Activated gamma-delta T cell treated with Interleukin-2 at 50 U/mL for 16 hours (primary cell): ENCODE data around the gene GPRC5A.
"Not testable (repeated sequence)": the region's sequence is repeated elsewhere in the genome, so short reads cannot be mapped to it uniquely, and the experiment has no call there.

Experiments
- DNase-seq: peaks from one replicate; pipeline ENCODE4 v3.0.0-alpha.2; 2020

The GPRC5A gene, protein sequence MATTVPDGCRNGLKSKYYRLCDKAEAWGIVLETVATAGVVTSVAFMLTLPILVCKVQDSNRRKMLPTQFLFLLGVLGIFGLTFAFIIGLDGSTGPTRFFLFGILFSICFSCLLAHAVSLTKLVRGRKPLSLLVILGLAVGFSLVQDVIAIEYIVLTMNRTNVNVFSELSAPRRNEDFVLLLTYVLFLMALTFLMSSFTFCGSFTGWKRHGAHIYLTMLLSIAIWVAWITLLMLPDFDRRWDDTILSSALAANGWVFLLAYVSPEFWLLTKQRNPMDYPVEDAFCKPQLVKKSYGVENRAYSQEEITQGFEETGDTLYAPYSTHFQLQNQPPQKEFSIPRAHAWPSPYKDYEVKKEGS

DNA sequence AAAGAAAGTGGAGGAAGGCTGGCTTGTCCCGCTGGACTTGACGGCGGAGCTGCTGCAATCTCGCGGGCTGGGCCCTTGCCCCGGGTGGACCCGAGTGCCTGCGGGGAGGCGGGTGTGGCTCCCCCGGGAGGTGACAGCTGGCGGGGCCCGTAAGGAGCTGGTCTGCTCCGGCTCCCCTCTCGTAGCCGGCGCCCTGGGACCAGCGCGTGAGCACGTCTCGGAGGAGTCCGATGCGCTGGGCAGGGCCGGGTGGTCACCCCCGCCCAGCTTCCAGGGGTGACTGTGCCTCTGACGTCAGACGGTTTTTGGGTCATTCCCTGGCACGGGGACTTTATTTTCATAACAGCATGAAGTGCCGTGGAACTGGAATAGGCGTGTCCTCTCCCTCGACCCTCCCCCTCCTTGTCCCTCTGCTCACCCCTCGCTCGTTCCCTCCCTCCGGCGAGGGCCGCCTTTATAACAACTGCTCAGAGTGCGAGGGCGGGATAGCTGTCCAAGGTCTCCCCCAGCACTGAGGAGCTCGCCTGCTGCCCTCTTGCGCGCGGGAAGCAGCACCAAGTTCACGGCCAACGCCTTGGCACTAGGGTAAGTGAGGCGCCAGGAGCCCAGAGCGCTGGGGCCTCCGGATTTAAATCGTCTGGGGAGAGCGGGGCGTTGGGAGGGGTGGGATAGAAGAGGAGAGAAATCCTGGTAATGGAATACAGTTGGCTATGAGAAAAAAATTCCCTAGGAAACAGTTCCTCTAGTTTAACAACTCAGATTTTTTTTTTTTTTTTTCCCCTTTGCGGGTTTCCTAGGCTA lies at the start of gene GPRC5A:
Gene GPRC5A, plus strand, starts transcription at position 483 of the 801 bp plus-strand sequence. CDS start 16,688 bp downstream, outside the sequence.
- DNase-seq, result peak; percentile 11

DNA sequence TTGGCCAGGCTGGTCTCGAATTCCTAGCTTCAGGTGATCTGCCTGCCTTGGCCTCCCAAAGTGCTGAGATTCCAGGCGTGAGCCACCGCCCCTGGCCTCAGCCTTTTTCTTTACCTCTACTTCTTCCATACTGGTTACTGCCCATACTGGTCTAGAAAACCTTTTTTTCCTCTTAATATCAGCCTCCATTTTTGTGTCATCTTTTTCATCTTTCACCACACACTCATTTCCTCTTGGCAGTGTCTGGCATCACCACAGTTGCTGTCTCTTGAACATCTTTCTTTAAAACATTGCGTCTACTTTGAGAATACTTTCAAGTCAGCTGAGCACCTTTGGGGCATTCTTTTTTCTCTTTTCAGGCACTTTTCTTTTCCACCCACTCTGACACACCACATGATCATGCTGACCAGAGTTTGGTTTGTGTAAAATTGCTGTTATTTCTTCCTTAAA lies 45.5 kb upstream of the GPRC5A start:
- DNase-seq, result no peak

DNA sequence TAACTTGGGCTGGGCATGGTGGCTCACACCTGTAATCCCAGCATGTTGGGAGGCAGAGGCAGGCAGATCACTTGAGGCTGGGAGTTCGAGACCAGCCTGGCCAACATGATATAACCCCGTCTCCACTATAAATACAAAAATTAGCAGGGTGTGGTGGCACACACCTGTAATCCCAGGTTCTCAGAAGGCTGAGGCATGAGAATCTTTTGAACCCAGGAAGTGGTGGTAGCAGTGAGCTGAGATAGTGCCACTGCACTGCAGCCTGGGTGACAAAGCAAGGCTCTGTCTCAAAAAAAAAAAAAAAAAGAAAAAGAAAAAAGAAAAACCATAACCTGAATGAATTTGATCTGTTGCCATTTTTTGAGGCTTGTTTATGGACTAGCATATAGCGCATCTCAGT lies 44.6 kb upstream of the GPRC5A start:
- not testable (repeated sequence) for DNase-seq

DNA sequence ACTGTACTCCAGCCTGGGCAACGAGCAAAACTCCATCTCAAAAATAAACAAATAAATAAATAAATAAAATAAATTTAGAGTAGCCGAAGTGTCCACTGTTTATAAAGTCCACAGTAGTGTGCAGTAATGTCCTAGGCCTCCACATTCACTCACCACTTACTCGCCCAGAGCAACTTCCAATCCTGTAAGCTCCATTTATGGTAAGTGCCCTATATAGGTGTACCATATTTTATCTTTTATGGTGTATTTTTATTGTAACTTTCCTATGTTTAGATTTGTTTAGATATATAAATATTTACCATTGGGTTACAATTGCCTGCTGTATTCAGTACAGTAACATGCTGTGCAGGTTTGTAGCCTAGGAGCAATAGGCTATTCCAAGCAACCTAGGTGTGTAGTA lies 37.9 kb upstream of the GPRC5A start:
- no peak for DNase-seq

DNA sequence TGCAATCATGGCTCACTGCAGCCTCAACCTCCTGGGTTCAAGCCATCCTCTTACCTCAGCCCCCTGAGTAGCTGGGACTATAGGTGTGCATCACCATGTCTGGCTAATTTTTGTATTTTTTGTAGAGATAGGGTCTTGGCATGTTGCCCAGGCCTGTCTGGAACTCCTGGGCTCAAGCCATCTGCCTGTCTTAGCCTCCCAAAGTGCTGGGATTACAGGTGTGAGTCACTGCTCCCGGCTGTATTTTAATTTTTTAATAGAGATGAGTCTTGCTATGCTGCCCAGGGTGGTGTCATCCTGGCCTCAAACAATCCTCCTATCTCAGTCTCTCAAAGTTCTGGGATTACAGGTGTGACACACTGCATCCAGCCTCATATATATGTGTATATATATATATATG lies 31.7 kb upstream of the GPRC5A start:
- no peak for DNase-seq

DNA sequence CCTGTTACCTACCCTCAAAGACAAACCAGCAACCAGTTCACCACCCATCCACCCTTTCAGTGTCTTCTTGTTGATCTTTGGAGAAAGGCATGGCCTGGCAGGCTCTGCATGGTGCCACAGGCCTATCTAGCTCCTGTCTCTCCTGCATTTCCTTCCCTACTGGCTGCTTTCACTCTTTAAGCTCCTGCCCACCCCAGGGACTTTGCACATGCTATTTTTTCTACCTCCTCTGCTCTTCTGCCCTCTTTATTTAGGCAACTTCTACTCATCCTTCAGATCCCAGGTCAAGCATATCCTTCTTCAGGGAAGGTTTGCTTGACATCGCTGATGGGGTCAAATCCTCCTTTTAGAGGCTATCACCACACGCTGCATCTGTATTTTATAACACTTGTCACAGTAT lies 27.1 kb upstream of the GPRC5A start:
- DNase-seq, result no peak

DNA sequence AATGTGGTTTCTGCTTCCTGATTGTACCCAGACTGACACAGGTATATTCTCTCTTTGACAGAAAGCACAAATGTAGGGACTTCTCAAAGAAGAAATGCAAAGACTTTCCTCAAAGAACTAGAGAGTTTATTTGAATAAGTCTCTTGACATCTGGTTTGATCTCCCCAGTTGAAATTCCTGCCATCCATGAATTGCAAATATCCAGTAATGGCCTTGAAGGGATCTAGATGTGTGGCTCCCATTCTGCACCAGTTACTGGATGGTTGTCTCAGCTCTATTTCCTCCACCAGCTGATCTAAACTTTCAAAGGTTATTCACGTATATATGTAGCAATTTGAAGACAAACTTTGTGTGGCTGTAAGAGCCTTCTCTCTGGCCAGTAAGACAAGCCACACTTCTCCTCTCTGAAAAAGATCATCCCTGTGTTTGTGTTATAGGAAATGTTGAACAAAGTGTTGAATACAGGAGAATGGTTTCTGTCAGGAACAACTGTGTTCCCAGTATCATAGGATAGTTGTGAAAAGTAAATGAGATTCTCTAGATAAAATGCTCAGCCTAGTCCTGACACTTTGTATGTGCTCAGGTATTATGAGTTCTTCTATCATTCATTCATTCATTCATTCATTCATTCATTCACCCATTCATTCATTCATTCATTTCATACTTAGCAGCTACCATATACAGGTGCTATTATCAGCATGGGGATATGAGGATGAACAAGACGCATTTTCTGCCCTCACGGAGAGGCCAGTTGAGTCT lies 22.7 kb upstream of the GPRC5A start:
- DNase-seq, result no peak

DNA sequence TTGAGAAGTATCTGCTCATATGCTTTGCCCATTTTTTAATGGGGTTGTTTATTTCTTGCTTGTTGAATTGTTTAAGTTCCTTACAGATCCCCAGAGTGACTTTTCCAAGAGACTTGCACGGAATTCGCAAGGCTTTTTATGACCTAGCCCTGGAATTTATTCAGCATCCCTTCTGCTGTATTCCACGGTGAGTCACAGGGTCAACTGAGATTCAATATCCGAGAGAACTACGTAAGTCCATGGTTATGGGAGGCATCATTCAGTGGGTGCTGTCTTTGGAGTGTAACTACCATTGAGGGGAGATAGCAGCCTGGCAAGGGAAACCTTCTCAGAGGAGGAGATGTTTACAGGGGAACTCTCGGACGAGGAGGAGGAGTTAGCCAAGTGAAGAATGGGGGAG lies 20.9 kb upstream of the GPRC5A start:
- DNase-seq, result no peak

DNA sequence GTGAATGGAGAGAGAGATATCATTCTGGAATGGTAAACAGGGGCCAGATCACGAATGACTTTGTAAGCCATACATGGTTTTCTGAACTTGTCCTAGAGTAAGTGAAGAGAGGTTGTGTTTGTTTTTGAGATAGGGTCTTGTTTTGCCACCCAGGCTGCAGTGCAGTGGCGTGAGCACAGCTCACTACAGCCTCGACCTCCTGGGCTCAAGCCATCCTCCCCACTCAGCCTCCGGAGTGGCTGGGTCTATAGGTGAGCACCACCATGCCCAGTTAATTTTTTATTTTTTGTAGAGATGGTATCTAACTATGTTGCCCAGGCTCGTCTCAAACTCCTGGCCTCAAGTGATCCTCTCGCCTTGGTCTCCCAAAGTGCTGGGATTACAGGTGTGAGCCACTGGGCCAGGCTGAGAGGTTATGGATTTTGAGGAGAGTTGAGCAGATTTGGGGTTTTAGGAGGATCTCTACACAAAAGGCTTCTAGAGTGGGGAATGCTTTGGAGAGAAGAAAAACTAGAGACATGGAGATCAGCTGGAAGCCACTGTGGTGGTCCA lies 19.7 kb upstream of the GPRC5A start:
- DNase-seq, result no peak

DNA sequence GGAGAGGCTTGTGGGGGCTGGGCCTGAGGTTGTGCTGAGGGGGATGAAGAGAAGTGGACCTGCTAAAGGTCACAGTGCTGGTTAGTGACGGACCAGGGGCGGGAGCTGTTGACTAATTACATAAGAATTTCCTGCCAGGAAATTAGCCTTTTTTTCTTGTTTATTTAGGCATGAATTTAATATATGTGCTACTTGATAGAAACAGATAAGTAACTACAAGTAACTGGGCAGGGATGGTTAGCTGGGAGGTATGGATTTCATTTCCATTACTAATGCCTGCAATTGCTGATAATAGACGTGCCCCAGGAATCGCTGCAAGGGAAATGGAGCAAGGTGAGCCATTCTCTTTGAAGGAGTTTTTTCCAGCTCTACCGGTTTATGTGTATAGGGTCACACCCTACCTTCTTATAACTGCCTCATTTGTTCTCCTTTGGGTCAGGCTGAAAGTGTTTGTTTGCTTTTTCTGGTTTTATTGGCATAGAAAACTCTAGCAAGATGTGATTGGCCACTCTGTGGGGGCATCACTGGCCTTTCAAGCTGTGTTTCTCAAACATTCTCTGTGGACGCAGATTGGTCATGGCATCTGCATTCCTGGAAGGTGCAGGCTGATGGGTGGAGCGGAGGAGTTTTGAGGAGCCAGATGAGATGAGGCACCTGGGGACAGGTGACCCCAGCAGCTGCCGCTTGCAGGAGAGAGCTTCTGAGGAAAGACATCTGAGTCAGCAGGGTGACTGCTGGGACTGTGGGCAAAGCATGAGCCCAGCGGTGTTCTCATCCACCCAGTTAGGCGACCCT lies 19.0 kb upstream of the GPRC5A start:
- DNase-seq, result no peak

DNA sequence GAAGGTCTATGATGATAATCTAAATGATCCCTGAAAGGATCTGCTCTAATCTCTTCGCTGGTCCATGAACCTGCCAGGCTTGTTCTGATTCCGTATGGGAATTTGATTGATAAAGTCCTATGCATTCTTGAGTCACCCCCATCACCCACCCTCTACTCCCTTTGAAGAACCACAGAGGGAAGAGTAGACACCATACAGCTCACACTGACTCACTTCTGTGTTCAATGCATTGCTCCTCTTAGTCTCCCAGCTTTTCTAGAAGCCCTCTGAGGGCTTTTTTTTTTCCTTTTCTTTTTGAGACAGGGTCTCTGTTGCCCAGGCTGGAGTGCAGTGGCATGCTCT lies 18.5 kb upstream of the GPRC5A start:
- no peak for DNase-seq

DNA sequence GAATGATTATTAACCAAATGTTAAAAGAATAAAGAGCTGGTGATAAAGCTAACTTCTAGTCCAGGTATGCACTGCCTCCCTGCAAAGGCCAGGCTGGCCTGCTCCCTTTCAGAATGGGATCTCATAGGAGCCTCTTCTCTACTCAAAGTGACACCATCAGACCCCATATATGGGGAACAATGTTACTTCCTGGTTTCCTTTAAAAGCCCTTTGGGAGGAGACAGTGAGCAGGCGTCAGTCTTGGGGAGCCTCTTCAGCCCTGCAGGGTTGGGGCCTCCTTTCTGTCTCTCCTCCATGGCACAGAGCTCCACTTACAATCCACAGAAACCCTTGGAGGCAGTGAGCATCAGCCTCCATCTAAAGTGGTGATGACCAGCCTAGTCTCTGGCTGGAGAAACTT lies 17.3 kb upstream of the GPRC5A start:
- no peak for DNase-seq

DNA sequence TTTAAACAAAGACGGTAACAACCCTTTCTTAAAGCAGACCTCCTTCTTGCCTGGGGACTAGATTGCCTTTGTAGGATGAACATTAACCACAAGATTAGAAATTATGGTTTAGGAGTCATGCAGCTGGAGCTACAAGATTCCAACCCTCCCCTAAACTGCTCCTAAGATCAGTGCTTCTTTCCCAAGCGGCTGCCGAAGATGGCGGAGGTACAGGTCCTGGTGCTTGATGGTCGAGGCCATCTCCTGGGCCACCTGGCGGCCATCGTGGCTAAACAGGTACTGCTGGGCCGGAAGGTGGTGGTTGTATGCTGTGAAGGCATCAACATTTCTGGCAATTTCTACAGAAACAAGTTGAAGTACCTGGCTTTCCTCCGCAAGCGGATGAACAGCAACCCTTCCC lies 16.1 kb upstream of the GPRC5A start:
- not testable (repeated sequence) for DNase-seq

DNA sequence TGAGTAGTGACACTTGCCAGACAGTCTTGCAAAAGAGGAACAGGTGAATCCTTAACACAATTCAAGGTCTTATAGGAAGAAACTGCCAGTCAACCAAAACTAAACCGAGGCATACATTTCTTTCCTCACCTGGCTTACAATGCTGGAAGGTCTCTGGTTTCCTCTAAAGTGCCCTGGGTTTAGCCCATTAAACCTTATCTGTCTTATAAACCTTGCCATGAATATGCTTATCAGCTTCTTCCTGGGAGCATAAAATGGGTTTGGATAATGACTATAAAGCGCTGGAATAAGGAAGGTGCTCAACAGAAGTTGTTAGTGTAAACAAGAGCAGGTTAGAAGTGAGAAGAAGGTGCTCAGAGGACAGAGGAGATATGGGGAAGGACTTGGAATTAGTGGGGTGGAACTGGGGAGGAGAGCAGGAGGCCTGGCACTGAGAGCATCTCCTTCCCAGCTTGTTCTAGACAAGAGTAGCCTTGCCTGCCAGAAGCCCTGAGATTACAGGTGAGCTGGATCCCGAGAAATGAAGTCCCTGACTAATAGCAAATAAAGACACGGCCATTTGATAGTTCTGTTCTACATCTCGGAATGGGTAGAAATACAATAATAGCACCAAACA lies 14.1 kb upstream of the GPRC5A start:
- DNase-seq, result no peak

DNA sequence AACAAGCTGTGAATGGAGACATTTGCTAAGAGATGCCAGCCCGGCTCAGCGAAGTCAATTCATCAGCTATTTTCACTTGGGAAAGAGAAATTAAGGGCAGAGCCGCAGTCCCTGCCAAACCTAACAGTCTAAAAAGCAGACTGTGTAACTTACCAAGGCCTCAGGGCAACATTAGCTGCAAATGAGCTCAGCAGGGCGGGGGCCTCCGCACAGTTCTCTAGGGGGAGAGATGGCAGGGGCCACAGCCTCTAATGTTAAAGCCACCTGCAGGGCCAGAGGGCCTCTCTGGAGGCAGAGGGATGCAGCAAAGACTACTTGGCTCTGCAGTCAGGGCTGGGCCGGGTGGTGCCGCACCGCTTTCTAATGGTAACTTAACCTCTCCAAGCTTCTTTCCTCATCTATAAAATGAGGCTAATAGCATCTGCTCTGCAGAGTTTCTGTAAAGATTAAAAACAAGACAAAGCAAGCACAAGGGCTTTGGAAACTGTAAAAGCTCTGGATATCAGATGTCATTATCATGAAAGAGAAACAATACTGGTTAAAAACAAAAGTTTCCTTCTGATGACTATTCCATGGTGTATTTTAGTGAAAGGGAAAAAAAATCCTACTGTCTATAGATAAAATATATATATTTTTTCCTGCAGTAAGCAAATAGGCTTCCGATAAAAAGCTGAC lies 13.4 kb upstream of the GPRC5A start:
- no peak for DNase-seq

DNA sequence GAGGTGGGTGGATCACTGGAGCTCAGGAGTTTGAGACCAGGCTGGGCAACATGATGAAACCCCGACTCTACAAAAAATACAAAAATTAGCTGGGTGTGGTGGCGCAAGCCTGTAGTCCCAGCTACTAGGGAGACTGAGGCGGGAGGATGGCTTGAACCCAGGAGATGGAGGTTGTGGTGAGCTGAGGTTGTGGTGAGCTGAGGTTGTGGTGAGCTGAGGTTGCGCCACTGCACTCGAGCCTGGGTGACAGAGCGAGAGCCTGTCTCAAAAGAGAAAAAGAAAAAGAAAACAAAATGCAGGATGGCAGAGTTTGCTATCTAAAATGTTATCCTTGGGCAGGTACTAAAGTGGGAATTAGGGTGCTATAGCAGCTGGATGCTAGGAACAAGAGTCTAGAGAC lies 10.8 kb upstream of the GPRC5A start:
- DNase-seq, result no peak

DNA sequence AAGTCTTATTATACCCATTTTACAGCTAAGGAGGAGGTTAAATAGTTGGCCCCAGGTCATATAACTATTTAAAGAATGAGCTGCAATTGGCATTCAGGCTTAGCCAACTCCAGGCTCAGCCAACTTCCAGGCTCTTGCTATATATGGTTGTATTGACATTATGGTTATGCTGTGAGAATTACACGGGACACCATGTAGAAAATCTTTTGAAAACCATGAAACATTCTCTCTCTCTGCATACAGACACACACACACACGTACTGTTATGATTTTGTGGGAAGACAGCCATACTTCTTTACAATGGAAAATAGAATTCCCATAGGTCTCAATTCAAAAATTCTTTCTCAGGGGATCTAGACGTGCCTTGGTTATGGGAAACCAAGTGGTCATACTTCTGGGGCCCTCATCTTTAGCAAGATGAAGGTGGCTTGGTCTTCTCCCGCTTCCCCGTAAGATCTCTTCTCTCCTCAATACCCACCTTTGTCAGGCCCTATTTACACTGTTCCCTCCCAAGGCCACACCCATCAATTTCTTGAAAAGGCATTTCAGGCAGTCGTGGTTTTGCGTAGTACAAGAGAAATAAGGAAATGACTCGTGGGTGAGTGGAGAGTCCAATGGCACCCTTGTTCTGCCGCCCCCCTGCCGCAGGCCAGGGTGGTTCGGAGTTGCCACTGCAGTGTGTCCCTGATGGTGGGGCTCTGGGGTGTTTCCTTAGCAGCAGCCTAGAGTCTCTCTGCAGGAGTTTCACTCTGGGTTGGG lies 10.0 kb upstream of the GPRC5A start:
- no peak for DNase-seq

DNA sequence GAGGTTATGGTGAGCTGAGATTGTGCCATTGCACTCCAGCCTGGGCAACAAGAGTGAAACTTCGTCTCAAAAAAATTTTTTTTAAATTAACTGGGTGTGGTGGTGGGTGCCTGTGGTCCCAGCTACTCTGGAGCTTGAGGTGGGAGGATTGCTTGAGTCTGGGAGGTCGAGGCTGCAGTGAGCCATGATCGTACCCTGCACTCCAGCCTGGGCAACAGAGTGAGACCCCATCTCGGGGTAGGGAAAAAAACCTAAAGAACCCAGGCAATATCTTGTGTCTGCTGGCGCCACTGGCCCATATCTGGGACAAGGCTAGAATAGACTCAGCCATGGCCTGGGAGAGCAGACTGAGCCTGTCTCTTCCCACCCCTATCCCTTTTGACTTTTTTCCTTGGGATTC lies 9.1 kb upstream of the GPRC5A start:
- DNase-seq, result no peak

DNA sequence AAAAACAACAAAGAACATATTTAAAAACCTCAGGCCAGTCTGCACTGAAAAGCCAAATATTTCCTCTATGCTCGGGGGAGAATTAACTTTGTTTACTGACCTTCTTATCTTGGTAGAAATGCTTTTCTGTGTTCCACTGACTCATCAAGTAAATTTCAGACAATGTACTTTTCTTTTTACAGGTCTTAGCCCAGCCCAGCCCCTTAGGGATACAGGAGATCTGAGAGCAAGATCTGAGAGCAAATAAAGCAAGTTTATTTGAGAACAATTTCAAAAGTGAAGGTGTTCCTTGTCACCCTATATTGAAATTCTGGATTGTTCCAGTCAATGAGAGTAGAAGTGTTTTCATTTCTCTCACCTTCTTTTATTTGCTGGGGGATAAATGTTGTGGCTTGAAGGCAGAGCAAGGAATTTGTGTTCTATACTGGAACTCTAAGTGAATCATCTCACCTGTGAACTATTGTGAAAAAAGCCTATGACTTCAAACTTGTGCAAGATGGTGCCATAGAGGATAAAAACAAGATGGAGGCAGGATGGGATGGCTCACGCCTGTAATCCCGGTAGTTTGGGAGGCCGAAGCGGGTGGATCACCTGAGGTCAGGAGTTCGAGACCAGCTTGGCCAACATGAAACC lies 7.9 kb upstream of the GPRC5A start:
- DNase-seq, result no peak
